GM10847 (cell line): ENCODE data around the gene EPHB1.

ENCODE experiments used
- POLR2A ChIP-seq: IDR thresholded peaks from 2 replicates; pipeline ENCODE4 v1.6.1; 2011; ENCODE audit not compliant: insufficient read length; ENCODE audit errors: extremely low read depth

Gene EPHB1

GRCh38 chr3:135085652-135086436, 290.8 kb downstream of the EPHB1 start:
- TF ChIP-seq POLR2A: no peak

DNA sequence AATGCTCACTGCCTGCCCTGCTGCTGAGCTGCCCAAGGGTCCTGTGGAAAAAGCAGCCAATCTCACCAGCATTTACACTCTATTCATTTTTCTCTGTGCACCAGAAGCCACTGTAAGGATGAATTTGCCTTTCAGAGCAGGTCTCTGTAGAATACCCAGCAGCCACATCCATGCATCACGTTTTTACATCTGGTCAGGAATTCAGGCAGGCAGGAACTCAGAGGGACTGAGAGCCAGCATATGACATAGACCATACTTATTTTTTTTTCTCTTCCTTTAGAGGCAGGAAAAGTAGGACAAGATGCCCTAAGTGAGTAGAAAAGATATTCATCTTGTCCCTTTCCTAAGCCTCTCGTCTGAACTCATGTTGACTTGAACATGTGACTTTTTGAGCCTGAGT, 292.7 kb downstream of the EPHB1 start:
- TF ChIP-seq POLR2A: no peak

DNA sequence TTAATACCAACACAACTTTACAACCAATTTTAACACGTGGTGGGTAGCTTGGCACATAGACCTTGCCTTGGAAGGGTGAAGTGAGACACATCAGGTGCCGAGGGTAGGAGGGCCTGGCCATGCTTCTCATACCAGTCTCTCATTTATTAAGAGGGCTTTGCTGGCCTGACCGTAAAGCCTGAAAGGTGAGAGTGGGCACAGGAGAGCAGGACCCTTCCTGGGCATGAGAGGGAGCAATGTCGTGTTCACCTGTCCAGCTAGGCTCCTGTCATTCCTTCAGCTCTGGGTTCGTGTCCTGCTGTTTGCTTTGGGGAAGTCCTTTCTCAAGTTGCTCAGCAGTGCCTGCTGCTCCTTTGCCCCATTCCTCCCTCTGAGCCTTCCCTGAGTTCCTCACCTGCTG, 294.4 kb downstream of the EPHB1 start:
- TF ChIP-seq POLR2A: no peak

DNA sequence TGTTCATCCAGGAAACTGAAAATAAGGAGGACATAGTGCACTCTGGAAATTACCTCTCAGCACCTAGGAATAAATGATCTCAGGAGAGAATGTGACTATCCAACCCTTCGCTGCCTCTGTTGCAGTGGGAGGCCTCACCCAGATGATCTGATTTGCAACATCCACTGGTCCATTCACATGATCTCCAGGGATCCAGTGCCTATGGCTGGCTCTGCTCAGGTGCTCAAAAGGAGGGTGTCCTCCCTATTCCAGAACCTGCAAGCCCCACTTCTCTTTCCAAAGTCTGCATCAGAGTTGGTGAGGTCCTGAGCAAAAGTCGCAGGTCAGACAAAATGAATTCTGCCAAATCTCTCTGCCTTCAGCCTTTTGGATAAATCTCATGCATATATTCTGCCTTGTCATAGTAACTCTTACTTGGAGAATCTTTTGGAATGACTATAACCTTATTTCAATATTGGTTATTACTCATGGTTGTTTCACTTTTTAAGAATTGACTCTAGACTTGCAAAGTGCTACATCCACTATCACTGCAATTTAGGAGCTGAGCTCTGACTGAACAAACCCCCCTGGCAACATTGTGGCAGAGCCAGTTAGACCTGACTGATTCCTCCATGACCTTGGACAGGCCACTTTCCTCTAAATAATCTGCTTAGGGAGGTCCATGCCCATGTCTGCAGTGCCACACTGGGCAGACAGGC, 295.1 kb downstream of the EPHB1 start:
- no peak for TF ChIP-seq POLR2A

DNA sequence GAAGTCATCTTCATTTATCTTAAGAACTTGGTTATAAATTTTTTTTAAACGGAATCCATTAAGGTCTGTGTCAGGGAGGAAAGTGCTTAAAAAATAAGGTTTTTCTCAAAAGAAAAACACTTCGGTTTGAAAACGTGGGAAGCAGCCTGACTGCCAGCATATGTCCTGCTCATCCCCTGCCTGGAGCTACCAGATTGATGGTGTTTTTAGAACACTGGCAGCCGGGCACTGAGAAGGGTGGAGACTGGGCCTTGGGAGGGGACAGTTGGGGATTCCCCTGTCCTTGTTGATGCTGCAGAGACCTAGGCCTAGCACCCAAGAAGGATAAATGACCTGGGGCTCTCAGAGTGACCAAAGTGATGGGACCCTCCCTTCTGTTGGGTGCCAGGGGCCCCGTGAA, 296.9 kb downstream of the EPHB1 start:
- no peak for TF ChIP-seq POLR2A

GRCh38 chr3:135093121-135093520, 298.1 kb downstream of the EPHB1 start:
- TF ChIP-seq POLR2A: no peak

- TF ChIP-seq POLR2A: no peak
Measured at GRCh38 chr3:135097276-135097946, 302.4 kb downstream of the EPHB1 start.

DNA sequence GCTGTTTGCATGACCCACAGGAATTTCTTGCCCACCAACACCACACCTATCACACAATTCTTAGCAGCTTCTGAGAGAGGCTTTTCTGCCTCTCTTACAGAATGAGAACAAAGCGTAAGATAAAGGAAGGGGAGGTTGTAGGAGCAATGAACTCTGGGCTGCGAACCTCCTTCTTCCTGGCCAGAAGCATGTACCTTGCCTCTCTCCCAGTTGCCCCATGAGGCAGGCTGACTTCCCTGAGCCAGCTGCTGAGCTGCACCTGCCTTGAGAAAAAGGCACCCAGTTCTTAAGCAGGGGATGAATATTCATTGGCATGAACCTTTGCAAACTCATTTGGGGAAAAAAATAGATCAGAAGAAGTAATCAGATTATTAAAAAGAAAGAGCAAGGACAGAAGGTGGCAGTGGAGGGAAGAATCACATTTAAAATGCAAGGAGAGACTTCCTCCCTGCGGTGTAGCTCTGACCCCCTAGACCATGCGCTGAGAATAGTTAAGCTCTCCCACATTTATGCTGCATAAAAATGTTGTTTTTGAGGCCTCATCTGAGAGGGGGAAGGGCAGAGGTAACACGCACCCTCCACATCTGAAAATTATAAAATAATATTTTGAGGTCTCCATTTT, 304.8 kb downstream of the EPHB1 start:
- TF ChIP-seq POLR2A: no peak

- no peak for TF ChIP-seq POLR2A
Measured at GRCh38 chr3:135100366-135100765, 305.3 kb downstream of the EPHB1 start.

GRCh38 chr3:135103917-135104316, 308.9 kb downstream of the EPHB1 start:
- no peak for TF ChIP-seq POLR2A

DNA sequence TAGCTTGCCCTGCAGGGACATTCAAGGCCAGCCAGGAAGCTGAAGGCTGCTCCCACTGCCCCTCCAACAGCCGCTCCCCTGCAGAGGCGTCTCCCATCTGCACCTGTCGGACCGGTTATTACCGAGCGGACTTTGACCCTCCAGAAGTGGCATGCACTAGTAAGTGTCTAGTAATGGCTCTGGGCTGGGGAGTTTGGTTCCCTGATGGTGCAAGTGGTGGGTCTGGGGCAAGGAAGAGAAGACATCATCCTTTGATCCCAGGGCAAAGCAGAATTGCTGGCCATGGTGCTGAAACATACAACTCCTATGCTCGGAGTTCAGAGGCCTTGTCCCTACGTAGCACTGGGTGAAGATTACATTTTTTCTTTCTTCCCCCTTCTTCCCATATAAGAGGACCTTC, 311.4 kb downstream of the EPHB1 start:
- TF ChIP-seq POLR2A: no peak

DNA sequence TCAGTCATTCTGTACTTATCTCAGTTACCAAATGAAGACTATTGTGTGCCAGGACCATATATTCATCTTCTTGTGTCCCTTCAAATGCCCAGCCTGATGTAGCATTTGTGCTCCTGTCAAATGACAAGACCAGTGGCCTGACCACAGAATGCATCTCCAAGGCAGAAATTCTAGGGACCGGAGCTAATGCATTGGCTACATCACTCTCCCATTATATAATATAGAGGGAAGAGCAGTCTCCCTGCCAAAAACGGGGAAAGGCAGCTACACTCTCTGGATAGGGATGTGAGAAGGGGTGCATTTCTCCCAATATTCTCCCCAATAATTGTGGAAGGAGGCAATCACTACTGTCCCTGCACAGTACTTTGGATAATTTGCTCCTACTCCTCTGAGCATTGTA, 312.0 kb downstream of the EPHB1 start:
- no peak for TF ChIP-seq POLR2A

GRCh38 chr3:135109681-135110080, 314.6 kb downstream of the EPHB1 start:
- no peak for TF ChIP-seq POLR2A

- no peak for TF ChIP-seq POLR2A
Measured at GRCh38 chr3:135117977-135118376, 322.9 kb downstream of the EPHB1 start.

DNA sequence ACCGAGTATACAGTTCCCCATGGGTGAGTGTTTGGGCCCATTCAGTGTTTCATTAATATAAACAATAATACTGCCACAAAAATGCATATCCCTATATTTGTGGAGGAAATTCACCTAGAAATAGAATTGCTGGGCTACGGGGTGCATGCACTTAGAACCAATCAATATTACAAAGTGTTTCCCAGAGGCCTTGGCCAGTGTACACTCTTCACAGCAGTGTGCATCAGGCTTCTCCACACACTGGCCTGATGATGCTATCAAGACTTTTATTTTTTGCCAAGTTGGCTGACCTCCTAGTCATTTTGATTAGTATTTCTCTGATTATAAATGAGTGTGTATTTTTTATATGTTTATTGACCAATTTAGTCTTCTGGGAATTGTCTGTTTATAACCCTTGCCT, 323.7 kb downstream of the EPHB1 start:
- TF ChIP-seq POLR2A: no peak
